Measurements from ENCODE around the gene HCN2. TPM values are rescaled to one million over a fixed set of nuclear protein-coding genes. Genes with fewer than 3 reads are reported as not detected.
A peak's percentile ranks its signal among the peaks of the same experiment; 100 is the strongest.

The HCN2 gene
- under 1 TPM; 0.12 to 0.27 (median 0.21) TPM for total RNA-seq

DNA sequence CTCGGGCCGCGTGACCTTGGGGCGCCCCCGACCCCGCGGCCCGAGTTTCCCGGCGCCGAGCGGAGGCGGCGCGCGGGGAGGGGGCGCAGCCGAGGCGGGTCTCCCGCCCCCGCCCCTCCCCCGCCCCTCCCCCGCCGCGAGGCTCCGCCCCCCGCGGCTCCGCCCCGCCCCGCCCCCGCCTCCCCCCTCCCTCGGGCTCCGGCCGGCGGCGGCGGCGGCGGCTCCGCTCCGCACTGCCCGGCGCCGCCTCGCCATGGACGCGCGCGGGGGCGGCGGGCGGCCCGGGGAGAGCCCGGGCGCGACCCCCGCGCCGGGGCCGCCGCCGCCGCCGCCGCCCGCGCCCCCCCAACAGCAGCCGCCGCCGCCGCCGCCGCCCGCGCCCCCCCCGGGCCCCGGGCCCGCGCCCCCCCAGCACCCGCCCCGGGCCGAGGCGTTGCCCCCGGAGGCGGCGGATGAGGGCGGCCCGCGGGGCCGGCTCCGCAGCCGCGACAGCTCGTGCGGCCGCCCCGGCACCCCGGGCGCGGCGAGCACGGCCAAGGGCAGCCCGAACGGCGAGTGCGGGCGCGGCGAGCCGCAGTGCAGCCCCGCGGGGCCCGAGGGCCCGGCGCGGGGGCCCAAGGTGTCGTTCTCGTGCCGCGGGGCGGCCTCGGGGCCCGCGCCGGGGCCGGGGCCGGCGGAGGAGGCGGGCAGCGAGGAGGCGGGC is at the start of gene HCN2:
HCN2 (plus strand) TSS at position 189 of the 703 bp plus-strand sequence; CDS start at position 254, 65 bp downstream.
- H3K27me3 ChIP-seq = peaks cover 95% of the 10 kb centered on the region
- TF ChIP-seq, protein P1, sequence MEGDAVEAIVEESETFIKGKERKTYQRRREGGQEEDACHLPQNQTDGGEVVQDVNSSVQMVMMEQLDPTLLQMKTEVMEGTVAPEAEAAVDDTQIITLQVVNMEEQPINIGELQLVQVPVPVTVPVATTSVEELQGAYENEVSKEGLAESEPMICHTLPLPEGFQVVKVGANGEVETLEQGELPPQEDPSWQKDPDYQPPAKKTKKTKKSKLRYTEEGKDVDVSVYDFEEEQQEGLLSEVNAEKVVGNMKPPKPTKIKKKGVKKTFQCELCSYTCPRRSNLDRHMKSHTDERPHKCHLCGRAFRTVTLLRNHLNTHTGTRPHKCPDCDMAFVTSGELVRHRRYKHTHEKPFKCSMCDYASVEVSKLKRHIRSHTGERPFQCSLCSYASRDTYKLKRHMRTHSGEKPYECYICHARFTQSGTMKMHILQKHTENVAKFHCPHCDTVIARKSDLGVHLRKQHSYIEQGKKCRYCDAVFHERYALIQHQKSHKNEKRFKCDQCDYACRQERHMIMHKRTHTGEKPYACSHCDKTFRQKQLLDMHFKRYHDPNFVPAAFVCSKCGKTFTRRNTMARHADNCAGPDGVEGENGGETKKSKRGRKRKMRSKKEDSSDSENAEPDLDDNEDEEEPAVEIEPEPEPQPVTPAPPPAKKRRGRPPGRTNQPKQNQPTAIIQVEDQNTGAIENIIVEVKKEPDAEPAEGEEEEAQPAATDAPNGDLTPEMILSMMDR (IDR thresholded peaks at IDR 0.05) = no peak
- TF ChIP-seq POLR2A (IDR thresholded peaks at IDR 0.05) (no peak), EP300 (IDR thresholded peaks at IDR 0.05) (no peak), POLR2AphosphoS5 (IDR thresholded peaks at IDR 0.05) (no peak)
- peaks cover 0 to 4% (median 0%) of the 10 kb centered on the region in 3 donors for H3K9me3 ChIP-seq
- peak within 1 kb of the TSS in 1 of 2 donors; percentile 23 for H3K4me3 ChIP-seq
- ATAC-seq = no peak
- peaks cover 0 to 33% (median 7%) of the 10 kb centered on the region in 3 donors for H3K4me1 ChIP-seq
- no CpG with 5 or more reads among the region's 132 CpGs for WGBS, 2 donors (ENCODE audit: low coverage in 1 of 2)
- H3K36me3 ChIP-seq = no peaks in the 10 kb centered on the region
- no peak within 1 kb of the TSS for H3K27ac ChIP-seq

GRCh38 chr19:540867-541637 is 48.6 kb upstream of the HCN2 start:
- no peak overlapping the region for H3K27ac ChIP-seq
- no peaks in the 10 kb centered on the region for H3K9me3 ChIP-seq
- no peaks in the 10 kb centered on the region for H3K27me3 ChIP-seq
- no peak overlapping the region for H3K4me3 ChIP-seq
- 88 to 91% methylated on average over 7 to 15 of the region's 51 CpGs for WGBS, 2 donors (ENCODE audit: low coverage in 1 of 2)
- no peak for ATAC-seq
- TF ChIP-seq, protein P1 (IDR thresholded peaks at IDR 0.05) = no peak
- no peak for TF ChIP-seq POLR2AphosphoS5 (IDR thresholded peaks at IDR 0.05)
- TF ChIP-seq EP300 (IDR thresholded peaks at IDR 0.05) = no peak
- no peak for TF ChIP-seq POLR2A (IDR thresholded peaks at IDR 0.05)
- peaks cover 0 to 18% (median 0%) of the 10 kb centered on the region in 3 donors for H3K4me1 ChIP-seq
- peaks cover 3 to 64% of the 10 kb centered on the region in 2 donors for H3K36me3 ChIP-seq

DNA sequence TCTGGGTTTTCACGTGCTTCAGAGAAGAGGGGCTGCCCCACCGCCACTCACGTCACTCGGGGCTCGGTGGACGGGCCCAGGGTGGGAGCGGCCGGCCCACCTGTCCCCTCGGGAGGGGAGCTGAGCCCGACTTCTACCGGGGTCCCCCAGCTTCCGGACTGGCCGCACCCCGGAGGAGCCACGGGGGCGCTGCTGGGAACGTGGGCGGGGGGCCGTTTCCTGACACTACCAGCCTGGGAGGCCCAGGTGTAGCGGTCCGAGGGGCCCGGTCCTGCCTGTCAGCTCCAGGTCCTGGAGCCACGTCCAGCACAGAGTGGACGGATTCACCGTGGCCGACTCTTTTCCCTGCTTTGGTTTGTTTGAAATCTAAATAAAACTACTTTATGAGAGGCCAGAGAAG is 48.0 kb upstream of the HCN2 start:
- H3K36me3 ChIP-seq = peaks cover 0 to 57% of the 10 kb centered on the region in 2 donors
- TF ChIP-seq POLR2AphosphoS5 (IDR thresholded peaks at IDR 0.05) = no peak
- no peak for TF ChIP-seq POLR2A (IDR thresholded peaks at IDR 0.05)
- TF ChIP-seq, protein P1 (IDR thresholded peaks at IDR 0.05) = no peak
- no peak for TF ChIP-seq EP300 (IDR thresholded peaks at IDR 0.05)

DNA sequence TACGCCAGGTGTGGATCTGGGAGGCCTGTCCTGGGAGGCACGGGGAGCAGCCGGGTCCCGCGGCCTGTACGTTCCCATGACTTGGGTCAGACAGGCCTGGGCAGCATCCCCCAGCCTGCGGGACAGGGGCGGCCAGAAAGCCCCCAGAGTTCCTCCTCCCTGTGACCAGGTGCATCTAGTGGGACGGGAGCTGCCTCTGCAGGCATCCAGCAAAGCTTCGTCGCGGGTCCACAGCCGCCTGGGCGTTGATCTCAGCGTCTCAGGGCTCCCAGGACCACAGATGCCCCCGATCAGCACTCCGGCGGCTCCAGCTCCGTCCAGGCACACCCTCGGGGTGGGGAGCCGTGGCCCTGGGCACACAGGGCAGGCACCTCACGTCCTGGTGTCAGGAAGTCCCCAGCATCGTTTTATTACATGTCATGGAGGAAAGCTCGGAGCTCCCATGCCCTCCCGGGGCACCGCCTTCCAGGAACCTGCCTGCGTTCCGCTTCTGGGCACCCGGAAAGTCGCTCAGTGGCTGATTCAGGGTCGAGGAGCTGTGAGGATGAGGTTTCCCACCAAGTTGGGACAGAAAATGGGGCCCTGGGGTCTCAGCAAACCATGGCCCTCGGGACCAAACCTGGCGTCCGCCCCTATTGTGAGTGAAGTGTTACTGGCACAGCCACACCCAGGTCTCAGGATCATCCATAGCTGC is 47.4 kb upstream of the HCN2 start:
- peaks cover 0 to 11% (median 0%) of the 10 kb centered on the region in 3 donors for H3K4me1 ChIP-seq
- peaks cover 0 to 51% of the 10 kb centered on the region in 2 donors for H3K36me3 ChIP-seq
- H3K27ac ChIP-seq = no peak overlapping the region
- TF ChIP-seq POLR2A (IDR thresholded peaks at IDR 0.05) (no peak), EP300 (IDR thresholded peaks at IDR 0.05) (no peak), POLR2AphosphoS5 (IDR thresholded peaks at IDR 0.05) (no peak)
- TF ChIP-seq, protein P1 (IDR thresholded peaks at IDR 0.05) = no peak
- ATAC-seq = peak; percentile 23
- H3K9me3 ChIP-seq = no peaks in the 10 kb centered on the region
- H3K4me3 ChIP-seq = no peak overlapping the region
- WGBS, 2 donors (ENCODE audit: low coverage in 1 of 2) = 74% methylated on average over 6 of the region's 34 CpGs; no CpG with 5 or more reads in 1 of the 2 donors
- H3K27me3 ChIP-seq = peaks cover 6% of the 10 kb centered on the region

More for the DNA sequence above, 48.0 kb upstream of the HCN2 start:
- WGBS, 2 donors (ENCODE audit: low coverage in 1 of 2) = 80% methylated on average over 3 of the region's 26 CpGs; no CpG with 5 or more reads in 1 of the 2 donors
- no peaks in the 10 kb centered on the region for H3K27me3 ChIP-seq
- H3K27ac ChIP-seq = no peak overlapping the region
- no peak overlapping the region for H3K4me3 ChIP-seq
- peaks cover 0 to 12% (median 0%) of the 10 kb centered on the region in 3 donors for H3K4me1 ChIP-seq
- no peak for ATAC-seq
- no peaks in the 10 kb centered on the region for H3K9me3 ChIP-seq
